Keratinocyte (primary cell): ENCODE results near the gene AMZ1. TPM values are rescaled to one million over a fixed set of nuclear protein-coding genes. Genes with fewer than 3 reads are reported as not detected.
"Not testable (repeated sequence)": the region's sequence is repeated elsewhere in the genome, so short reads cannot be mapped to it uniquely, and the experiment has no call there.

ENCODE experiments used
- DNase-seq: peaks from one replicate; pipeline ENCODE4 v3.0.0-alpha.2; 2011; ENCODE audit warnings: low read depth, missing footprints, low spot score
- FAIRE-seq: peaks from 2 replicates; lab custom pipeline; 2011; peaks lifted over from hg19 to GRCh38; lab: Jason Lieb, UNC
- H2AFZ ChIP-seq: 2 replicates; pipeline ENCODE4 v1.6.0; 2012; ENCODE audit warnings: low read length, control low read depth, inconsistent platforms; ENCODE audit not compliant: control insufficient read depth
- H3K27ac ChIP-seq: 2 replicates; pipeline ENCODE4 v1.5.1; 2011; ENCODE audit warnings: low read length; ENCODE audit not compliant: control insufficient read depth, insufficient read depth
- H3K27me3 ChIP-seq: 3 replicates; pipeline ENCODE4 v1.6.0; 2011; ENCODE audit warnings: low read length; ENCODE audit not compliant: control insufficient read depth, insufficient read depth; ENCODE audit errors: extremely low read depth
- H3K36me3 ChIP-seq, 2 experiments: 2 replicates in 1 of 2; 3 replicates in 1 of 2; pipeline ENCODE4 v1.5.1; 2011; ENCODE audit warnings: low read length in 2 of 2, mild to moderate bottlenecking in 1 of 2; ENCODE audit not compliant: control insufficient read depth in 2 of 2, insufficient read depth in 2 of 2; ENCODE audit errors: extremely low read depth in 1 of 2
- H3K4me1 ChIP-seq: 3 replicates; pipeline ENCODE4 v1.5.1; 2011; ENCODE audit warnings: low read length; ENCODE audit not compliant: control insufficient read depth, insufficient read depth; ENCODE audit errors: extremely low read depth
- H3K4me2 ChIP-seq: 3 replicates; pipeline ENCODE4 v1.6.0; 2011; ENCODE audit warnings: low read depth, low read length; ENCODE audit not compliant: control insufficient read depth, insufficient read depth; ENCODE audit errors: extremely low read depth
- H3K4me3 ChIP-seq, 3 experiments: fragments of 200-600 bp in 1 of 3; sonication (generic) in 1 of 3; 2 replicates in 2 of 3; 3 replicates in 1 of 3; pipeline ENCODE4 v1.5.1; 2011 to 2016; ENCODE audit warnings: low read length in 3 of 3, mild to moderate bottlenecking in 3 of 3, control low read depth in 2 of 3, inconsistent platforms in 1 of 3, low read depth in 1 of 3, mixed read lengths in 1 of 3, mixed run types in 1 of 3, moderate library complexity in 1 of 3; ENCODE audit not compliant: control insufficient read depth in 2 of 3, insufficient read depth in 2 of 3; ENCODE audit errors: extremely low read depth in 1 of 3
- H3K79me2 ChIP-seq: 2 replicates; pipeline ENCODE4 v1.6.0; 2012; ENCODE audit warnings: low read length; ENCODE audit not compliant: control insufficient read depth, insufficient read depth
- H3K9ac ChIP-seq: 3 replicates; pipeline ENCODE4 v1.6.0; 2011; ENCODE audit warnings: low read length; ENCODE audit not compliant: control insufficient read depth, insufficient read depth; ENCODE audit errors: extremely low read depth
- H3K9me1 ChIP-seq: 3 replicates; pipeline ENCODE4 v1.6.0; 2011; ENCODE audit warnings: low read length; ENCODE audit not compliant: control insufficient read depth, insufficient read depth; ENCODE audit errors: extremely low read depth
- H3K9me3 ChIP-seq: 2 replicates; pipeline ENCODE4 v1.5.1; 2012; ENCODE audit warnings: low read depth, low read length; ENCODE audit not compliant: control insufficient read depth
- H4K20me1 ChIP-seq: 3 replicates; pipeline ENCODE4 v1.6.0; 2011; ENCODE audit warnings: low read length; ENCODE audit not compliant: control insufficient read depth, insufficient read depth; ENCODE audit errors: extremely low read depth
- CTCF ChIP-seq, 3 experiments: IDR thresholded peaks in 1 of 3; conservative IDR thresholded peaks in 1 of 3; optimal IDR thresholded peaks in 1 of 3; 2 replicates in 2 of 3; 3 replicates in 1 of 3; pipeline versions ENCODE3 to v1.5.1; 2011; ENCODE audit warnings: low read length in 3 of 3, mild to moderate bottlenecking in 3 of 3, moderate library complexity in 2 of 3, control low read depth in 1 of 3, inconsistent platforms in 1 of 3; ENCODE audit not compliant: insufficient read depth in 2 of 3; ENCODE audit errors: extremely low read depth in 1 of 3
- EZH2 ChIP-seq: IDR thresholded peaks from one replicate; pipeline ENCODE4 v1.6.1; 2012; ENCODE audit warnings: inconsistent platforms, mild to moderate bottlenecking, low read length, moderate library complexity
- dilution Hi-C: fragments of 300-500 bp; cut with MboI; formaldehyde crosslinking; loops from one replicate; pipeline ENCODE4 v1.7.0; 2020; ENCODE audit warnings: low sequenced_read_pairs; ENCODE audit not compliant: extremely low pct_ligation_motif_present
- polyA plus RNA-seq, 5 experiments: library from polyadenylated mRNA; depleted of rRNA in 3 of 5; stranded (reverse) in 3 of 5; stranded (forward) in 1 of 5; unstranded in 1 of 5; fragments of >200 nt; gene quantifications; 1 replicate in 1 of 5; 2 replicates in 3 of 5; 3 replicates in 1 of 5; pipeline versions ENCODE4 v1.2.1 to v1.2.3, GENCODE V29; 2011 to 2012; ENCODE audit warnings: missing spikeins in 2 of 5, low read depth in 1 of 5, low replicate concordance in 1 of 5

AMZ1 gene
- polyA plus RNA-seq, 1 donor (not counting 4 experiments of a cell fraction or from before 2014, with no cell fraction given) = 0.04 TPM

- H3K27ac ChIP-seq = no peak overlapping the region
- FAIRE-seq = no peak
- H3K27me3 ChIP-seq = peaks cover 14% of the 10 kb centered on the region
- H3K4me2 ChIP-seq = no peak overlapping the region
- TF ChIP-seq EZH2 = no peak
- TF ChIP-seq CTCF (optimal IDR thresholded peaks at IDR 0.05 in 1 of 3, IDR thresholded peaks at IDR 0.05 in 1 of 3, conservative IDR thresholded peaks at IDR 0.05 in 1 of 3; ENCODE audit: extremely low read depth in 1 of 3, insufficient read depth in 2 of 3, low read length in 3 of 3) = peak; percentile 74 to 95 (median 85)
- dilution Hi-C loops = no loop called here
- H2AFZ ChIP-seq = no peak overlapping the region
- H3K9ac ChIP-seq = no peak overlapping the region
- no peak overlapping the region for H3K4me3 ChIP-seq
- H3K4me1 ChIP-seq = no peaks in the 10 kb centered on the region
- no peaks in the 10 kb centered on the region for H3K9me1 ChIP-seq
- no peaks in the 10 kb centered on the region for H3K9me3 ChIP-seq
- H3K79me2 ChIP-seq = no peaks in the 10 kb centered on the region
- no peaks in the 10 kb centered on the region for H3K36me3 ChIP-seq
- no peak for DNase-seq
- H4K20me1 ChIP-seq = no peaks in the 10 kb centered on the region
These were observed 17.1 kb upstream of the AMZ1 start for GRCh38 chr7:2670720-2671391.

- H3K79me2 ChIP-seq, H2AFZ ChIP-seq, H3K4me3 ChIP-seq, dilution Hi-C loops, H3K9me1 ChIP-seq, H3K9ac ChIP-seq, H3K27ac ChIP-seq, H3K27me3 ChIP-seq, DNase-seq, H4K20me1 ChIP-seq, H3K9me3 ChIP-seq, FAIRE-seq, H3K36me3 ChIP-seq, H3K4me2 ChIP-seq, H3K4me1 ChIP-seq: not testable (repeated sequence)
These were observed 14.8 kb upstream of the AMZ1 start for GRCh38 chr7:2673214-2673613.

- no peak for DNase-seq
- H3K4me2 ChIP-seq = no peak overlapping the region
- dilution Hi-C loops = no loop called here
- no peaks in the 10 kb centered on the region for H3K4me1 ChIP-seq
- H3K4me3 ChIP-seq = no peak overlapping the region
- no peak for FAIRE-seq
- H3K36me3 ChIP-seq = no peaks in the 10 kb centered on the region
- no peak overlapping the region for H3K27ac ChIP-seq
- no peak overlapping the region for H2AFZ ChIP-seq
- H4K20me1 ChIP-seq = no peaks in the 10 kb centered on the region
- H3K79me2 ChIP-seq = no peaks in the 10 kb centered on the region
- no peak for TF ChIP-seq EZH2
- TF ChIP-seq CTCF (optimal IDR thresholded peaks at IDR 0.05 in 1 of 3, IDR thresholded peaks at IDR 0.05 in 1 of 3, conservative IDR thresholded peaks at IDR 0.05 in 1 of 3; ENCODE audit: extremely low read depth in 1 of 3, insufficient read depth in 2 of 3, low read length in 3 of 3) = no peak
- no peaks in the 10 kb centered on the region for H3K9me1 ChIP-seq
- H3K27me3 ChIP-seq = peaks cover 5% of the 10 kb centered on the region
- H3K9ac ChIP-seq = no peak overlapping the region
- H3K9me3 ChIP-seq = no peaks in the 10 kb centered on the region
These were observed 14.1 kb upstream of the AMZ1 start for GRCh38 chr7:2673934-2674333.
